ENCODE results near the gene MAP3K8. TPM values are rescaled to one million over a fixed set of nuclear protein-coding genes. Genes with fewer than 3 reads are reported as not detected.

The MAP3K8 gene
- total and polyA plus RNA-seq, 9 of the 15 experiments (the other 6 are each of a cell fraction or from before 2014, with no cell fraction given), result 6.9 to 23.6 (median 13.6) TPM

DNA sequence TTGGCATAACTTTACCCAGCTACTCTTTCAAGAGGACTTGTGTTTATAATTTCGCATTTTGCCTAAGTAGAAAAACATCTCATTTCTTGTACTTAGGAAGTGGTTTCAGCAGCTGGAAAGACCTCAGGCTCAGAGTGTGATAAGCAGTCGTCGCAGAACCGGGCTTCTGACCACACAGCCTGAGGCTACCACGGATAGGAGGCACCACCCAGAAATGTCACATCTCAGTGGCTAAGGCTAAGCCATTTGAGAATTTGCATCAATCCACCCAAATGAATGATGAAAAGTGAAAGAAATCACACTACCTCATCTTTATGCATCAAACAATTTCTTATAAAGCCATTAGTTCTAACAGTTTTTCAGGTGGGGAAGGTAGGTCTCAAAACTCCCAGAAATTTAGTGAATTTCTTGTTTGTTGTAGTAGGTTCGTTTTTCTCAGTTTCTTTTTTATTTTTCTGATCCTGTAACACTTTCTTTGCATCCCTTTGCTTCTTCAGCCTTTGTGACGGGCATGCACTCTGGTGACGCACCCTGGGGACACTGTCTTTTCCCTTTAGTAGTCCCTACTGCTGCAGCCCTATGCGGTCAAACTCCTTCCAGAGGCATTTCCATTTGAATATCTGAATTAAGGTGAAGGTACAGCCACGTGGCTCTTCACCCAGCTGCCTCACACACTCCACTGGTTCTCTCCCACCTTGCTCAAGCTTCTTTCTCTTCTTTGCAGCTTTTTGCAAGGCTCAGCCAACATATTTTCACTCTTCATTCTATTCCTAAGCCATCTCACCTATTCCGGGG, 68.5 kb downstream of the MAP3K8 start (continued):
- TF ChIP-seq, protein P1, sequence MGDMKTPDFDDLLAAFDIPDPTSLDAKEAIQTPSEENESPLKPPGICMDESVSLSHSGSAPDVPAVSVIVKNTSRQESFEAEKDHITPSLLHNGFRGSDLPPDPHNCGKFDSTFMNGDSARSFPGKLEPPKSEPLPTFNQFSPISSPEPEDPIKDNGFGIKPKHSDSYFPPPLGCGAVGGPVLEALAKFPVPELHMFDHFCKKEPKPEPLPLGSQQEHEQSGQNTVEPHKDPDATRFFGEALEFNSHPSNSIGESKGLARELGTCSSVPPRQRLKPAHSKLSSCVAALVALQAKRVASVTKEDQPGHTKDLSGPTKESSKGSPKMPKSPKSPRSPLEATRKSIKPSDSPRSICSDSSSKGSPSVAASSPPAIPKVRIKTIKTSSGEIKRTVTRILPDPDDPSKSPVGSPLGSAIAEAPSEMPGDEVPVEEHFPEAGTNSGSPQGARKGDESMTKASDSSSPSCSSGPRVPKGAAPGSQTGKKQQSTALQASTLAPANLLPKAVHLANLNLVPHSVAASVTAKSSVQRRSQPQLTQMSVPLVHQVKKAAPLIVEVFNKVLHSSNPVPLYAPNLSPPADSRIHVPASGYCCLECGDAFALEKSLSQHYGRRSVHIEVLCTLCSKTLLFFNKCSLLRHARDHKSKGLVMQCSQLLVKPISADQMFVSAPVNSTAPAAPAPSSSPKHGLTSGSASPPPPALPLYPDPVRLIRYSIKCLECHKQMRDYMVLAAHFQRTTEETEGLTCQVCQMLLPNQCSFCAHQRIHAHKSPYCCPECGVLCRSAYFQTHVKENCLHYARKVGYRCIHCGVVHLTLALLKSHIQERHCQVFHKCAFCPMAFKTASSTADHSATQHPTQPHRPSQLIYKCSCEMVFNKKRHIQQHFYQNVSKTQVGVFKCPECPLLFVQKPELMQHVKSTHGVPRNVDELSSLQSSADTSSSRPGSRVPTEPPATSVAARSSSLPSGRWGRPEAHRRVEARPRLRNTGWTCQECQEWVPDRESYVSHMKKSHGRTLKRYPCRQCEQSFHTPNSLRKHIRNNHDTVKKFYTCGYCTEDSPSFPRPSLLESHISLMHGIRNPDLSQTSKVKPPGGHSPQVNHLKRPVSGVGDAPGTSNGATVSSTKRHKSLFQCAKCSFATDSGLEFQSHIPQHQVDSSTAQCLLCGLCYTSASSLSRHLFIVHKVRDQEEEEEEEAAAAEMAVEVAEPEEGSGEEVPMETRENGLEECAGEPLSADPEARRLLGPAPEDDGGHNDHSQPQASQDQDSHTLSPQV (IDR thresholded peaks at IDR 0.05), result 0 out of 2 replicates have a peak, but pooled peaks have one; percentile 28
- TF ChIP-seq ZNF140 (CRISPR knock-in tag; IDR thresholded peaks at IDR 0.05) (no peak), FOS (IDR thresholded peaks at IDR 0.05; ENCODE audit: extremely low read depth, insufficient read length) (no peak), SP1 (CRISPR knock-in tag; IDR thresholded peaks at IDR 0.05) (no peak), FOXJ2 (tag; IDR thresholded peaks at IDR 0.05) (no peak), FOSL1 (tag; conservative IDR thresholded peaks at IDR 0.05) (0 out of 2 replicates have a peak, but pooled peaks have one; percentile 27), CREM (IDR thresholded peaks at IDR 0.05; ENCODE audit: low read depth) (peak; percentile 59; the same call in 1 of the 2 replicates), PTRF (tag; IDR thresholded peaks at IDR 0.05) (no peak), GATA2 (CRISPR knock-in tag; IDR thresholded peaks at IDR 0.05) (0 out of 2 replicates have a peak, but pooled peaks have one; percentile 45), HCFC1 (IDR thresholded peaks at IDR 0.05; ENCODE audit: low read depth, low read length) (no peak), RB1 (IDR thresholded peaks at IDR 0.05; ENCODE audit: low read depth) (no peak), CBFA2T2 (conservative IDR thresholded peaks at IDR 0.05) (no peak), SAP30 (IDR thresholded peaks at IDR 0.05; ENCODE audit: borderline replicate concordance, insufficient read depth, low read depth, low read length, poor library complexity, severe bottlenecking) (no peak), EHMT2 (IDR thresholded peaks at IDR 0.05) (no peak), JUND (IDR thresholded peaks at IDR 0.05; ENCODE audit: borderline replicate concordance, low read depth, low read length) (peak; percentile 36), JUND (tag; IDR thresholded peaks at IDR 0.05; ENCODE audit: borderline replicate concordance, low read depth, low read length) (peak; percentile 24; the same call in 1 of the 3 replicates), MAFF (IDR thresholded peaks at IDR 0.05; ENCODE audit: low read length) (no peak), ETV6 (IDR thresholded peaks at IDR 0.05; ENCODE audit: borderline replicate concordance in 1 of 2, low read depth in 2 of 2, low read length in 1 of 2) (no peak), ETV6 (CRISPR knock-in tag; IDR thresholded peaks at IDR 0.05; ENCODE audit: borderline replicate concordance) (no peak), ZNF184 (CRISPR knock-in tag; IDR thresholded peaks at IDR 0.05) (no peak), ZNF384 (IDR thresholded peaks at IDR 0.05; ENCODE audit: low read depth, low read length) (no peak), ZNF134 (CRISPR knock-in tag; conservative IDR thresholded peaks at IDR 0.05) (no peak)
- TF ChIP-seq, protein P2, sequence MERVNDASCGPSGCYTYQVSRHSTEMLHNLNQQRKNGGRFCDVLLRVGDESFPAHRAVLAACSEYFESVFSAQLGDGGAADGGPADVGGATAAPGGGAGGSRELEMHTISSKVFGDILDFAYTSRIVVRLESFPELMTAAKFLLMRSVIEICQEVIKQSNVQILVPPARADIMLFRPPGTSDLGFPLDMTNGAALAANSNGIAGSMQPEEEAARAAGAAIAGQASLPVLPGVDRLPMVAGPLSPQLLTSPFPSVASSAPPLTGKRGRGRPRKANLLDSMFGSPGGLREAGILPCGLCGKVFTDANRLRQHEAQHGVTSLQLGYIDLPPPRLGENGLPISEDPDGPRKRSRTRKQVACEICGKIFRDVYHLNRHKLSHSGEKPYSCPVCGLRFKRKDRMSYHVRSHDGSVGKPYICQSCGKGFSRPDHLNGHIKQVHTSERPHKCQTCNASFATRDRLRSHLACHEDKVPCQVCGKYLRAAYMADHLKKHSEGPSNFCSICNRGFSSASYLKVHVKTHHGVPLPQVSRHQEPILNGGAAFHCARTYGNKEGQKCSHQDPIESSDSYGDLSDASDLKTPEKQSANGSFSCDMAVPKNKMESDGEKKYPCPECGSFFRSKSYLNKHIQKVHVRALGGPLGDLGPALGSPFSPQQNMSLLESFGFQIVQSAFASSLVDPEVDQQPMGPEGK (CRISPR knock-in tag; IDR thresholded peaks at IDR 0.05; ENCODE audit: borderline replicate concordance), result no peak
